Measurements from ENCODE around the gene VEGFC.

Gene VEGFC

GRCh38 chr4:176795441-176795840 is 2.7 kb upstream of the VEGFC start:
- DNase-seq = no peak

- DNase-seq = no peak
These were observed 1.9 kb upstream of the VEGFC start for GRCh38 chr4:176794651-176795050.

GRCh38 chr4:176794151-176794550 is 1.4 kb upstream of the VEGFC start:
- DNase-seq = no peak

GRCh38 chr4:176793060-176793605 is 411 bp upstream of the VEGFC start:
- DNase-seq = no peak

- DNase-seq = no peak
These were observed 964 bp downstream of the VEGFC start for GRCh38 chr4:176791591-176792325.

GRCh38 chr4:176790398-176790797 is 2.3 kb downstream of the VEGFC start:
- DNase-seq = no peak

GRCh38 chr4:176789955-176790354 is 2.8 kb downstream of the VEGFC start:
- DNase-seq = no peak

GRCh38 chr4:176788971-176789370 is 3.8 kb downstream of the VEGFC start:
- DNase-seq = no peak

GRCh38 chr4:176788248-176788647 is 4.5 kb downstream of the VEGFC start:
- no peak for DNase-seq

- no peak for DNase-seq
These were observed 7.9 kb downstream of the VEGFC start for GRCh38 chr4:176784816-176785215.

- no peak for DNase-seq
These were observed 9.9 kb downstream of the VEGFC start for GRCh38 chr4:176782794-176783193.

- no peak for DNase-seq
These were observed 10.5 kb downstream of the VEGFC start for GRCh38 chr4:176782191-176782590.

GRCh38 chr4:176781739-176782100 is 11.0 kb downstream of the VEGFC start:
- no peak for DNase-seq

GRCh38 chr4:176780995-176781738 is 11.6 kb downstream of the VEGFC start:
- DNase-seq = no peak

- no peak for DNase-seq
These were observed 13.3 kb downstream of the VEGFC start for GRCh38 chr4:176779421-176779820.

- DNase-seq = no peak
These were observed 14.2 kb downstream of the VEGFC start for GRCh38 chr4:176778491-176778890.

- no peak for DNase-seq
These were observed 14.7 kb downstream of the VEGFC start for GRCh38 chr4:176778063-176778462.

GRCh38 chr4:176775338-176775737 is 17.4 kb downstream of the VEGFC start:
- no peak for DNase-seq

- DNase-seq = no peak
These were observed 17.9 kb downstream of the VEGFC start for GRCh38 chr4:176774852-176775251.

GRCh38 chr4:176769514-176769913 is 23.2 kb downstream of the VEGFC start:
- DNase-seq = no peak

GRCh38 chr4:176767183-176767582 is 25.5 kb downstream of the VEGFC start:
- DNase-seq = no peak

- DNase-seq = no peak
These were observed 29.9 kb downstream of the VEGFC start for GRCh38 chr4:176762661-176763308.

- DNase-seq = no peak
These were observed 30.9 kb downstream of the VEGFC start for GRCh38 chr4:176761872-176762271.

- DNase-seq = no peak
These were observed 32.3 kb downstream of the VEGFC start for GRCh38 chr4:176760471-176760870.

Measured in NK-92 treated with Interleukin-12 subunit alpha and Interleukin-12 subunit beta, amount 100 ng/mL, for 24 hours (cell line).